Panc1 (cell line): ENCODE measurements around the gene NEK6.

Experiments
- POLR2AphosphoS5 ChIP-seq: IDR thresholded peaks from 2 replicates; pipeline ENCODE4 v1.6.1; 2012; ENCODE audit warnings: mild to moderate bottlenecking, low read depth, low read length, moderate library complexity
- TF ChIP-seq, protein P1 (sequence below): fragments of 450-650 bp; IDR thresholded peaks from 2 replicates; pipeline ENCODE4 v1.5.1; 2017; ENCODE audit warnings: mild to moderate bottlenecking

DNA sequence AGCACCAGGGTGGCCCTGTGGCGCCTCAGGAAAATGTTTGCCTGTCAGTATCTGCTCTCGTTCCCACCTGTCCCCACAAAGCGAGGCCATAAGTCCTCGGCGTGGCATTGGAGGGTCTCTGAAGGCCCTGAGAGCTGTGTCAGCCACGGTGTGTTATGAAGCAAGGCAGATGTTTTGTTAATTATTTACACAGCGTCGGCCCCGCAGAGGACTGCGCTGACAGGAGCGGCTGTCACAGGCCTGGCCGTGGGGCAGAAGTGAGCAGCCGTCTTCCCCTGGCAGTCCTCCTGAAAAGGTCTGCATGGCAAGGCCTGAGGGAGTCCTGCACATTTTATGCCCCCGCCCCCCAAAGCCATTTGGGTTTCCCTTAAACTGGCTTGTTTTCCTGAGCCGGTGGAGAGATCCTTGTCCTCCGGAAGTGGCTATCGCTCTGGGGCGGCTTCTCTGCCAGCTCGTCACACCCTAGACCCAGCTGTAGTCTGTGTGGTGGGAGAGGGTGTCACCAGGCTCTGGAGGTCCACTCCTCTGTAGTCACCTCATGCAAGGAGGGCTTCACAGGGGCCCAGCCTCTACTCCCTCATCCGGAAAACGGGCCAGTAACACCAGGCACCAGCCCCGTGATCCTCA lies 6.2 kb downstream of the NEK6 start:
- TF ChIP-seq, protein P1, sequence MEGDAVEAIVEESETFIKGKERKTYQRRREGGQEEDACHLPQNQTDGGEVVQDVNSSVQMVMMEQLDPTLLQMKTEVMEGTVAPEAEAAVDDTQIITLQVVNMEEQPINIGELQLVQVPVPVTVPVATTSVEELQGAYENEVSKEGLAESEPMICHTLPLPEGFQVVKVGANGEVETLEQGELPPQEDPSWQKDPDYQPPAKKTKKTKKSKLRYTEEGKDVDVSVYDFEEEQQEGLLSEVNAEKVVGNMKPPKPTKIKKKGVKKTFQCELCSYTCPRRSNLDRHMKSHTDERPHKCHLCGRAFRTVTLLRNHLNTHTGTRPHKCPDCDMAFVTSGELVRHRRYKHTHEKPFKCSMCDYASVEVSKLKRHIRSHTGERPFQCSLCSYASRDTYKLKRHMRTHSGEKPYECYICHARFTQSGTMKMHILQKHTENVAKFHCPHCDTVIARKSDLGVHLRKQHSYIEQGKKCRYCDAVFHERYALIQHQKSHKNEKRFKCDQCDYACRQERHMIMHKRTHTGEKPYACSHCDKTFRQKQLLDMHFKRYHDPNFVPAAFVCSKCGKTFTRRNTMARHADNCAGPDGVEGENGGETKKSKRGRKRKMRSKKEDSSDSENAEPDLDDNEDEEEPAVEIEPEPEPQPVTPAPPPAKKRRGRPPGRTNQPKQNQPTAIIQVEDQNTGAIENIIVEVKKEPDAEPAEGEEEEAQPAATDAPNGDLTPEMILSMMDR: no peak
- TF ChIP-seq POLR2AphosphoS5: no peak
